ENCODE data around the gene EYA3.

The EYA3 gene

GRCh38 chr1:27949027-27949426, 139.4 kb downstream of the EYA3 start:
- TF ChIP-seq GATA3 (IDR thresholded peaks at IDR 0.05; ENCODE audit: low read depth, low read length), result no peak
- TF ChIP-seq GATA2 (IDR thresholded peaks at IDR 0.05; ENCODE audit: low read depth, low read length), result no peak

DNA sequence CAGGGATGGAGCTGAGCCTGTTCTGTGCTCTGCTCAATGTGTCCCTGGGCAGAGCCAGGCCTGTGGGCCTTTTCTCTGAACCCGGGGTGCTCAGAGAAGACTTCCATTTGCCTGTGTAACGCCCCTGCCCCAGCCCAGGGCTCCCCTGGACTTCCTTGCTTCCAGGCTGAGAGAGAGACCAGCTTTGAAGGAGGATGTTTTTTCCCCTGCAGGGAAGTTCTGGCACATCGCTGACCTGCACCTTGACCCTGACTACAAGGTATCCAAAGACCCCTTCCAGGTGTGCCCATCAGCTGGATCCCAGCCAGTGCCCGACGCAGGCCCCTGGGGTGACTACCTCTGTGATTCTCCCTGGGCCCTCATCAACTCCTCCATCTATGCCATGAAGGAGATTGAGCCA, 143.4 kb downstream of the EYA3 start:
- TF ChIP-seq GATA2 (IDR thresholded peaks at IDR 0.05; ENCODE audit: low read depth, low read length) (no peak), GATA3 (IDR thresholded peaks at IDR 0.05; ENCODE audit: low read depth, low read length) (no peak)

GRCh38 chr1:27941671-27942540, 146.5 kb downstream of the EYA3 start:
- no peak for TF ChIP-seq GATA2 (IDR thresholded peaks at IDR 0.05; ENCODE audit: low read depth, low read length)
- no peak for TF ChIP-seq GATA3 (IDR thresholded peaks at IDR 0.05; ENCODE audit: low read depth, low read length)

DNA sequence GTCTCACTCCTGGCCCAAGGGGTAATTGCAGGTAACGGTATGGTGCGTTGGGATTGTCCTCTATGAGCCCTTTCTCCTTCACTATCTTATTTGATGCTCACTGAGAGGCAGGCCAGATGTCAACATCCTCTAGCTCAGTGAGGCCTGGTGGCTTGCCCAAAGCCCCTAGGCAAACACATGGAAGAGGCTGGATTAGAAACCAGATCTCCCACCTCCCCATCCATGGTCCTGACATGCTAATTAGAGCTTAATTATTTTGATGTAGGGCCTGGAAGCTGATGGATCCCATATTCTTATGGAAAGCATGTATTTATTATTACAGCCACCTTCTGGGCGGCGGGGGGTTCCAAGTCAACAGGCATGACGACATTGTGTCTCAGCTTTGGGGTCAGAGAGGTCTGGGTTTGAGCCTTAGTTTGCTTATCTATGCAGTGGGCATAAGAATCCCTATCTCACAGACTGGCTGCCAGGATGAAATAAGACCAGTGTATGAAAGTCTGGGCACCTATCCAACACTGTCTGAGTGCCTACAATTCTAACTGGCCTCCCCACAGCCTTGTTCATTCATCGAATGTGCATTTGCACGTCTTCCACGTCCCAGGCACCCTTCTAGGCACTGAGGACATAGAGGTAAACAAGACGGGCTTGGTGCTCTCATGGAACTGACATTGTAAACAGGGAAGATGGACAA, 147.4 kb downstream of the EYA3 start:
- TF ChIP-seq GATA3 (IDR thresholded peaks at IDR 0.05; ENCODE audit: low read depth, low read length) (no peak), GATA2 (IDR thresholded peaks at IDR 0.05; ENCODE audit: low read depth, low read length) (peak; percentile 24; the same call in 1 of the 2 replicates)

- TF ChIP-seq GATA2 (IDR thresholded peaks at IDR 0.05; ENCODE audit: low read depth, low read length) (no peak), GATA3 (IDR thresholded peaks at IDR 0.05; ENCODE audit: low read depth, low read length) (no peak)
These were observed 148.1 kb downstream of the EYA3 start for GRCh38 chr1:27940297-27940696.

DNA sequence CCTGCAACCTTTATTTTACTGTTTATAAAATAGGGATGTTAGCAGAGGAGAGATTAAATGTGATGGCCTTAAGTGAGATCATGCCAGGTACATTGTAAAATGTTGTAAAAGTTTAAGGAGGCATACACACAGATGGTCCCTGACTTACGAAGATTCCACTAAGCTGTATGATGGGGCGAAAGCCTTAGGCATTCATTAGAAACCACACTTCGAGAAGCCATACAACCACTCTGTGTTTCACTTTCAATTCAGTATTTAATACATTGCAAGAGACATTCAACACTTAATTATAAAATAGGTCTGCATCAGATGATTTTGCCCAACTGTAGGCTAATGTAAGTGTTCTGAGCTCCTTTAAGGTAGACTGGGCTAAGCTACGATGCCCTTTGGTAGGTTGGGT, 149.9 kb downstream of the EYA3 start:
- TF ChIP-seq GATA3 (IDR thresholded peaks at IDR 0.05; ENCODE audit: low read depth, low read length) (no peak), GATA2 (IDR thresholded peaks at IDR 0.05; ENCODE audit: low read depth, low read length) (no peak)

- TF ChIP-seq GATA2 (IDR thresholded peaks at IDR 0.05; ENCODE audit: low read depth, low read length) (no peak), GATA3 (IDR thresholded peaks at IDR 0.05; ENCODE audit: low read depth, low read length) (no peak)
These were observed 150.9 kb downstream of the EYA3 start for GRCh38 chr1:27937524-27937836.

- no peak for TF ChIP-seq GATA3 (IDR thresholded peaks at IDR 0.05; ENCODE audit: low read depth, low read length)
- TF ChIP-seq GATA2 (IDR thresholded peaks at IDR 0.05; ENCODE audit: low read depth, low read length), result no peak
These were observed 152.0 kb downstream of the EYA3 start for GRCh38 chr1:27936370-27936769.

DNA sequence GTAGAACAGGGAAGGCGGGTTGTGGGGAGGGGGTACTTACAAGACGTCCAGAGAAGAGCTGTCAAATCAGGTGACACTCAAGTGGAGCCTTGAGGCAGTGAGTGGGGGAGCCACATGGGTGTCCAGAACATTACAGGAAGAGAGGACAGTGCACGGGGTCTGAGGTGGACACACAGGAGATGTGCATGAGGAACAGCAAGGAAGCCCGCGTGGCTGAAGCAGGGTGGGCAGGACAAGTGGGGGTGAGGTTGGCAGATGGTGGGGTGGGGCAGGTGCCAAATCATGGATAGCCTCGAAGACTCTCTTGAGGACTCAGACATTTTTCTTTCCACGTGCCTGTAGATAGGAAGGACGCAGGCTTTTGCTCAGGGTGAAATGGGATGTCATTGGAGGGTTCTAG, 152.7 kb downstream of the EYA3 start:
- TF ChIP-seq GATA3 (IDR thresholded peaks at IDR 0.05; ENCODE audit: low read depth, low read length) (no peak), GATA2 (IDR thresholded peaks at IDR 0.05; ENCODE audit: low read depth, low read length) (no peak)

GRCh38 chr1:27934818-27935549, 153.4 kb downstream of the EYA3 start, which contains the start of gene SMPDL3B:
SMPDL3B (plus strand) TSS chr1:27935000; CDS start chr1:27935184, 184 bp downstream.
- TF ChIP-seq GATA3 (IDR thresholded peaks at IDR 0.05; ENCODE audit: low read depth, low read length) (no peak), GATA2 (IDR thresholded peaks at IDR 0.05; ENCODE audit: low read depth, low read length) (no peak)

DNA sequence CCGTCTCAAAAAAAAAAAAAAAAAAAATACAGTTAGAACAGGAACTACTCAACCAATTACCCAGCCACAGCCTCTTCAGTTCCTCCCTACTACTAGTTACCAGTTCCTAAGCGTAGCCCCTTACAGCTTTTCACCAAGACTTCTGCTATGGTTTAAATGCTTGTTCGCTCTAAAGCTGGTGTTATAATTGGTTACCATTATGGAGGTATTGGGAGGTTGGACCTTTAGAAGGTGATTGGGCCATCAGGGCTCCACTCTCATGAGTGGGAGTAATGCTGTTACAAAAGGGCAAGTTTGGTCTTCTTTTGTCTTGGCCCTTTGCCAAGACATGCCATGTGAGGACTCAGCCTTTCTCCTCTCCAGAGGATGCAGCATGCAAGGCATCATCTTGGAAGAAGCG, 156.7 kb downstream of the EYA3 start:
- no peak for TF ChIP-seq GATA2 (IDR thresholded peaks at IDR 0.05; ENCODE audit: low read depth, low read length)

GRCh38 chr1:27931184-27931583, 157.2 kb downstream of the EYA3 start:
- TF ChIP-seq GATA3 (IDR thresholded peaks at IDR 0.05; ENCODE audit: low read depth, low read length) (no peak), GATA2 (IDR thresholded peaks at IDR 0.05; ENCODE audit: low read depth, low read length) (no peak)

DNA sequence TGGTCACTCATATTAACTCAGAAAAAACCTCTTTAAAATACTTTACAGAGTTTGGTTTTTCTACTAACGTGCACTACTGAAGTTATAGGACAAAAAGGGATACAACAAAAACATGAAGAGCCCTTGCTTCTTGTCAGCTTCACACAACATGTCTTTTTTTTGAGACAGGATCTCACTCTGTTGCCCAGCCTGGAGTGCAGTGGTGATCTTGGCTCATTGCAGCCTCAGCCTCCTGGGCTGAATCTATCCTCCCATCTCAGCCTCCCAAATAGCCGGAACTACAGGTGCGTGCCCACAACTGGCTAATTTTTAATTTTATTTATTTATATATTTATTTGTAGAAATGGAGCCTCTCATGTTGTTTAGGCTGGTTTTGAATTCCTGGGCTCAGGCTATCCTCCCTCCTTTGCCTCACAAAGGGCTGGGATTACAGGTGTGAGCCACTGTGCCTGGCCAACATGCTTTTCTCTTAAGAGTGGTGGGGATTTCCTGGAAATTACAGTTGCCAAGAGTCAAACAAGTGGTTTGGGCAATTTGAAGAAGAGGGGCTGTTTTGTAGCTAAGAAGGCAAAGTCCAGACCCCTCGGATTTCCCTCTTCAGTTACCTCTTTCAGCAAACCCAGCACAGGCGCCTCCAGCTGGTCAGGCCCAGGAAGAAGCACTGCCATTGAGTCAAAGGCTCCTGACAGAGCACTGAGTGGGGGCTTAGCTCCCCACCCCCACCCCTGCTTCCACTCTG, 160.0 kb downstream of the EYA3 start:
- TF ChIP-seq GATA3 (IDR thresholded peaks at IDR 0.05; ENCODE audit: low read depth, low read length) (no peak), GATA2 (IDR thresholded peaks at IDR 0.05; ENCODE audit: low read depth, low read length) (no peak)

GRCh38 chr1:27922272-27922671, 166.1 kb downstream of the EYA3 start:
- TF ChIP-seq GATA3 (IDR thresholded peaks at IDR 0.05; ENCODE audit: low read depth, low read length) (no peak), GATA2 (IDR thresholded peaks at IDR 0.05; ENCODE audit: low read depth, low read length) (no peak)
